Measurements from ENCODE around the gene UFC1. TPM values are rescaled to one million over a fixed set of nuclear protein-coding genes. Genes with fewer than 3 reads are reported as not detected.
A peak's percentile ranks its signal among the peaks of the same experiment; 100 is the strongest.

The UFC1 gene
- total and polyA plus RNA-seq, 2 of the 13 experiments (the other 11 are each of a cell fraction or from before 2014, with no cell fraction given): 72.8 to 85.2 TPM

DNA sequence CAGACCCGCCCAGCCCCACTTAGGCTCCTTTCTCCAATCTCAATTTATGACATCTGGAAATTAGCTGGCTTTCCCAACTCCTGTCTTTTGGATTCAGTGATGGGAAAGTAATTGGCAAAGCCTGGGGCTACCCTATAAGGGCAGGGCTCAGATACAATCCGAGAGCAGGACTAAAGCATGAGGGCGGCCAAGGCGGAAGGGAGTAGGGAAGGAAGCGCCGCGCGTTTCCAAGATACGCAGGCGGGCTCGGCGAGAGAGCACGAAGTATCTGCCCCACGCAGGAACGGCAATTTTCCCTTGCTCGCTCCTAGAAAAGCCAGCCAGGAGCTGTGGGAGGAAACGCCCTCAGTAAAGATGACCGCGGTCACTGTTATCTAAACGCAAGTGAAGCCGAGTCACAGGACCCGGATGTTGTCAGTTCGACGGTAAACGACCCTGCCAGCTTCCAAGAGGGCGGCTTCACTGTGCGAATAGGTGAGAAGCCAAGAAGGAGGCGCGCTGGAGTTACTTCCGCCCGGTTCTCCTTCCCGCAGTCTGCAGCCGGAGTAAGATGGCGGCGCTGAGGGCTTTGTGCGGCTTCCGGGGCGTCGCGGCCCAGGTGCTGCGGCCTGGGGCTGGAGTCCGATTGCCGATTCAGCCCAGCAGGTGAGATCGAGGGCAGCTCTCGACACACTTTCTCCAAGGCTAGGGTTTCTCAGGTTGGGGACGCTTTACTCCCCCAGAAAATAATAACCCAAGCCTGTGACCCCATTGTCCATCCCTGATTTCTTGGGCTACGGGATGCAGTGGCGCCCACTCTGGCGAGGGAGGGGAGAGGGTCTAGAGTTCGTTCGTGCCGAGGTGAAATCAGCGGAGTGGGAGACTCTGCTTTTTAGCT, 48.3 kb downstream of the UFC1 start, which contains the start of gene NDUFS2 (continued):
- TF ChIP-seq SP140L (CRISPR knock-in tag; IDR thresholded peaks at IDR 0.05; ENCODE audit: borderline replicate concordance) (peak; percentile 48; the same call in 1 of the 2 replicates), ZNF441 (CRISPR knock-in tag; IDR thresholded peaks at IDR 0.05; ENCODE audit: borderline replicate concordance) (peak; percentile 63; the same call in 1 of the 2 replicates), ZNF572 (CRISPR knock-in tag; IDR thresholded peaks at IDR 0.05) (0 out of 2 replicates have a peak, but pooled peaks have one; percentile 33), ZNF24 (IDR thresholded peaks at IDR 0.05) (no peak), ZNF264 (CRISPR knock-in tag; IDR thresholded peaks at IDR 0.05) (no peak), ZNF768 (CRISPR knock-in tag; IDR thresholded peaks at IDR 0.05) (peak; percentile 55; the same call in 1 of the 2 replicates), EHMT2 (IDR thresholded peaks at IDR 0.05; ENCODE audit: borderline replicate concordance, low read depth, low read length) (no peak), IRF2 (CRISPR knock-in tag; IDR thresholded peaks at IDR 0.05) (peak; percentile 76; the same call in 1 of the 2 replicates)
- TF ChIP-seq, protein P1, sequence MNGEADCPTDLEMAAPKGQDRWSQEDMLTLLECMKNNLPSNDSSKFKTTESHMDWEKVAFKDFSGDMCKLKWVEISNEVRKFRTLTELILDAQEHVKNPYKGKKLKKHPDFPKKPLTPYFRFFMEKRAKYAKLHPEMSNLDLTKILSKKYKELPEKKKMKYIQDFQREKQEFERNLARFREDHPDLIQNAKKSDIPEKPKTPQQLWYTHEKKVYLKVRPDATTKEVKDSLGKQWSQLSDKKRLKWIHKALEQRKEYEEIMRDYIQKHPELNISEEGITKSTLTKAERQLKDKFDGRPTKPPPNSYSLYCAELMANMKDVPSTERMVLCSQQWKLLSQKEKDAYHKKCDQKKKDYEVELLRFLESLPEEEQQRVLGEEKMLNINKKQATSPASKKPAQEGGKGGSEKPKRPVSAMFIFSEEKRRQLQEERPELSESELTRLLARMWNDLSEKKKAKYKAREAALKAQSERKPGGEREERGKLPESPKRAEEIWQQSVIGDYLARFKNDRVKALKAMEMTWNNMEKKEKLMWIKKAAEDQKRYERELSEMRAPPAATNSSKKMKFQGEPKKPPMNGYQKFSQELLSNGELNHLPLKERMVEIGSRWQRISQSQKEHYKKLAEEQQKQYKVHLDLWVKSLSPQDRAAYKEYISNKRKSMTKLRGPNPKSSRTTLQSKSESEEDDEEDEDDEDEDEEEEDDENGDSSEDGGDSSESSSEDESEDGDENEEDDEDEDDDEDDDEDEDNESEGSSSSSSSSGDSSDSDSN (CRISPR knock-in tag; IDR thresholded peaks at IDR 0.05): peak; percentile 75
- TF ChIP-seq, protein P2, sequence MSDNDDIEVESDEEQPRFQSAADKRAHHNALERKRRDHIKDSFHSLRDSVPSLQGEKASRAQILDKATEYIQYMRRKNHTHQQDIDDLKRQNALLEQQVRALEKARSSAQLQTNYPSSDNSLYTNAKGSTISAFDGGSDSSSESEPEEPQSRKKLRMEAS (IDR thresholded peaks at IDR 0.05): peak; percentile 65; the same call in 1 of the 2 replicates
- TF ChIP-seq, protein P3, sequence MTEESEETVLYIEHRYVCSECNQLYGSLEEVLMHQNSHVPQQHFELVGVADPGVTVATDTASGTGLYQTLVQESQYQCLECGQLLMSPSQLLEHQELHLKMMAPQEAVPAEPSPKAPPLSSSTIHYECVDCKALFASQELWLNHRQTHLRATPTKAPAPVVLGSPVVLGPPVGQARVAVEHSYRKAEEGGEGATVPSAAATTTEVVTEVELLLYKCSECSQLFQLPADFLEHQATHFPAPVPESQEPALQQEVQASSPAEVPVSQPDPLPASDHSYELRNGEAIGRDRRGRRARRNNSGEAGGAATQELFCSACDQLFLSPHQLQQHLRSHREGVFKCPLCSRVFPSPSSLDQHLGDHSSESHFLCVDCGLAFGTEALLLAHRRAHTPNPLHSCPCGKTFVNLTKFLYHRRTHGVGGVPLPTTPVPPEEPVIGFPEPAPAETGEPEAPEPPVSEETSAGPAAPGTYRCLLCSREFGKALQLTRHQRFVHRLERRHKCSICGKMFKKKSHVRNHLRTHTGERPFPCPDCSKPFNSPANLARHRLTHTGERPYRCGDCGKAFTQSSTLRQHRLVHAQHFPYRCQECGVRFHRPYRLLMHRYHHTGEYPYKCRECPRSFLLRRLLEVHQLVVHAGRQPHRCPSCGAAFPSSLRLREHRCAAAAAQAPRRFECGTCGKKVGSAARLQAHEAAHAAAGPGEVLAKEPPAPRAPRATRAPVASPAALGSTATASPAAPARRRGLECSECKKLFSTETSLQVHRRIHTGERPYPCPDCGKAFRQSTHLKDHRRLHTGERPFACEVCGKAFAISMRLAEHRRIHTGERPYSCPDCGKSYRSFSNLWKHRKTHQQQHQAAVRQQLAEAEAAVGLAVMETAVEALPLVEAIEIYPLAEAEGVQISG (CRISPR knock-in tag; IDR thresholded peaks at IDR 0.05): peak; percentile 96
- TF ChIP-seq, protein P4, sequence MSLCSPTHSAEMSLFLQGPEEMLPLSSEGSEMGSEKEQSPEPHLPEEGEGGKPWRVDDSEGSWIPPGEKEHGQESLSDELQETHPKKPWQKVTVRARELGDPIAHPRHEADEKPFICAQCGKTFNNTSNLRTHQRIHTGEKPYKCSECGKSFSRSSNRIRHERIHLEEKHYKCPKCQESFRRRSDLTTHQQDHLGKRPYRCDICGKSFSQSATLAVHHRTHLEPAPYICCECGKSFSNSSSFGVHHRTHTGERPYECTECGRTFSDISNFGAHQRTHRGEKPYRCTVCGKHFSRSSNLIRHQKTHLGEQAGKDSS (CRISPR knock-in tag; IDR thresholded peaks at IDR 0.05; ENCODE audit: borderline replicate concordance, low read depth): peak; percentile 51; the same call in 1 of the 2 replicates
- TF ChIP-seq, protein P5, sequence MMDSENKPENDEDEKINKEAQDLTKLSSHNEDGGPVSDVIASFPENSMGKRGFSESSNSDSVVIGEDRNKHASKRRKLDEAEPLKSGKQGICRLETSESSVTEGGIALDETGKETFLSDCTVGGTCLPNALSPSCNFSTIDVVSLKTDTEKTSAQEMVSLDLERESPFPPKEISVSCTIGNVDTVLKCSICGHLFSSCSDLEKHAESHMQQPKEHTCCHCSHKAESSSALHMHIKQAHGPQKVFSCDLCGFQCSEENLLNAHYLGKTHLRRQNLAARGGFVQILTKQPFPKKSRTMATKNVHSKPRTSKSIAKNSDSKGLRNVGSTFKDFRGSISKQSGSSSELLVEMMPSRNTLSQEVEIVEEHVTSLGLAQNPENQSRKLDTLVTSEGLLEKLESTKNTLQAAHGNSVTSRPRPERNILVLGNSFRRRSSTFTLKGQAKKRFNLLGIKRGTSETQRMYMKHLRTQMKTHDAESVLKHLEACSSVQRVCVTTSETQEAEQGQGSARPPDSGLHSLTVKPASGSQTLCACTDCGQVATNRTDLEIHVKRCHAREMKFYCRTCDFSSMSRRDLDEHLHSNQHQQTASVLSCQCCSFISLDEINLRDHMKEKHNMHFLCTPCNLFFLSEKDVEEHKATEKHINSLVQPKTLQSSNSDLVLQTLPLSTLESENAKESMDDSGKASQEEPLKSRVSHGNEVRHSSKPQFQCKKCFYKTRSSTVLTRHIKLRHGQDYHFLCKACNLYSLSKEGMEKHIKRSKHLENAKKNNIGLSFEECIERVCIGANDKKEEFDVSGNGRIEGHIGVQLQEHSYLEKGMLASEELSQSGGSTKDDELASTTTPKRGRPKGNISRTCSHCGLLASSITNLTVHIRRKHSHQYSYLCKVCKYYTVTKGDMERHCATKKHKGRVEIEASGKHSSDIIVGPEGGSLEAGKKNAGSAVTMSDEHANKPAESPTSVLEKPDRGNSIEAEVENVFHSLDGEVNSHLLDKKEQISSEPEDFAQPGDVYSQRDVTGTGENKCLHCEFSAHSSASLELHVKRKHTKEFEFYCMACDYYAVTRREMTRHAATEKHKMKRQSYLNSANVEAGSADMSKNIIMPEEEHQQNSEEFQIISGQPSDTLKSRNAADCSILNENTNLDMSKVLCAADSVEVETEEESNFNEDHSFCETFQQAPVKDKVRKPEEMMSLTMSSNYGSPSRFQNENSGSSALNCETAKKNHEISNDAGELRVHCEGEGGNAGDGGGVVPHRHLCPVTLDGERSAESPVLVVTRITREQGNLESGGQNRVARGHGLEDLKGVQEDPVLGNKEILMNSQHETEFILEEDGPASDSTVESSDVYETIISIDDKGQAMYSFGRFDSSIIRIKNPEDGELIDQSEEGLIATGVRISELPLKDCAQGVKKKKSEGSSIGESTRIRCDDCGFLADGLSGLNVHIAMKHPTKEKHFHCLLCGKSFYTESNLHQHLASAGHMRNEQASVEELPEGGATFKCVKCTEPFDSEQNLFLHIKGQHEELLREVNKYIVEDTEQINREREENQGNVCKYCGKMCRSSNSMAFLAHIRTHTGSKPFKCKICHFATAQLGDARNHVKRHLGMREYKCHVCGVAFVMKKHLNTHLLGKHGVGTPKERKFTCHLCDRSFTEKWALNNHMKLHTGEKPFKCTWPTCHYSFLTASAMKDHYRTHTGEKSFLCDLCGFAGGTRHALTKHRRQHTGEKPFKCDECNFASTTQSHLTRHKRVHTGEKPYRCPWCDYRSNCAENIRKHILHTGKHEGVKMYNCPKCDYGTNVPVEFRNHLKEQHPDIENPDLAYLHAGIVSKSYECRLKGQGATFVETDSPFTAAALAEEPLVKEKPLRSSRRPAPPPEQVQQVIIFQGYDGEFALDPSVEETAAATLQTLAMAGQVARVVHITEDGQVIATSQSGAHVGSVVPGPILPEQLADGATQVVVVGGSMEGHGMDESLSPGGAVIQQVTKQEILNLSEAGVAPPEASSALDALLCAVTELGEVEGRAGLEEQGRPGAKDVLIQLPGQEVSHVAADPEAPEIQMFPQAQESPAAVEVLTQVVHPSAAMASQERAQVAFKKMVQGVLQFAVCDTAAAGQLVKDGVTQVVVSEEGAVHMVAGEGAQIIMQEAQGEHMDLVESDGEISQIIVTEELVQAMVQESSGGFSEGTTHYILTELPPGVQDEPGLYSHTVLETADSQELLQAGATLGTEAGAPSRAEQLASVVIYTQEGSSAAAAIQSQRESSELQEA (CRISPR knock-in tag; IDR thresholded peaks at IDR 0.05; ENCODE audit: not compliant biosample characterization): no peak

Measured in HepG2 (cell line).